HepG2 (cell line): ENCODE data around the gene TFE3. TPM values are rescaled to one million over a fixed set of nuclear protein-coding genes. Genes with fewer than 3 reads are reported as not detected.

Experiments
- ATAC-seq: fragments of 200-7000 bp; cut with Tn5 transposase; 3 replicates; pipeline ENCODE4 v1.9.1; 2020; ENCODE audit warnings: mild to moderate bottlenecking, moderate library complexity
- BruUV-seq: library from RNA; stranded (reverse); fragments of 400-500 nt; replicated peaks from 2 replicates; lab custom pipeline; 2021; lab: Mats Ljungman, UMichigan
- CTCF ChIA-PET: fragments of 300-600 bp; formaldehyde crosslinking; extraction: SDS; loops from one replicate; lab custom pipeline; 2021; ENCODE audit warnings: low total read pairs, inconsistent platforms, low intra/inter-chr PET ratio; lab: Yijun Ruan, JAX
- POLR2A ChIA-PET: fragments of 350-600 bp; sonication (Branson Sonifier 250); formaldehyde crosslinking; loops from one replicate; lab custom pipeline; 2020; ENCODE audit warnings: antibody characterized with exemption, inconsistent platforms; lab: Yijun Ruan, JAX
- DNase-seq: peaks from one replicate; pipeline ENCODE4 v3.0.0-alpha.2; 2015; ENCODE audit warnings: low spot score
- FAIRE-seq: peaks from 3 replicates; lab custom pipeline; 2011; peaks lifted over from hg19 to GRCh38; lab: Jason Lieb, UNC
- H2AFZ ChIP-seq: one replicate; pipeline ENCODE4 v1.6.1; 2011; ENCODE audit warnings: low read length, inconsistent platforms
- H3K27ac ChIP-seq: fragments of 300-600 bp; 3 replicates; pipeline ENCODE4 v1.8.0; 2011; ENCODE audit warnings: mixed run types, mild to moderate bottlenecking, mixed read lengths, low read length, inconsistent platforms; ENCODE audit not compliant: insufficient read depth; ENCODE audit errors: extremely low read length
- H3K27me3 ChIP-seq, 2 experiments: fragments of 200-600 bp in 1 of 2; 2 replicates in 1 of 2; 3 replicates in 1 of 2; pipeline versions ENCODE4 v1.6.0 to v1.8.0; 2011; ENCODE audit warnings: low read length in 2 of 2, mild to moderate bottlenecking in 2 of 2, moderate library complexity in 2 of 2, inconsistent platforms in 1 of 2; ENCODE audit not compliant: insufficient read depth in 2 of 2, control insufficient read depth in 1 of 2
- H3K36me3 ChIP-seq, 2 experiments: fragments of 200-600 bp in 1 of 2; replicated peaks in 1 of 2; 2 replicates in 1 of 2; 3 replicates in 1 of 2; pipeline versions ENCODE4 v1.5.1 to v1.8.0; 2011; ENCODE audit warnings: low read length in 2 of 2, inconsistent platforms in 1 of 2; ENCODE audit not compliant: insufficient read depth in 2 of 2, control insufficient read depth in 1 of 2
- H3K4me1 ChIP-seq: 2 replicates; pipeline ENCODE4 v1.5.1; 2012; ENCODE audit warnings: low read length, inconsistent platforms; ENCODE audit not compliant: insufficient read depth
- H3K4me2 ChIP-seq: 2 replicates; pipeline ENCODE4 v1.6.0; 2011; ENCODE audit warnings: low read depth, low read length, inconsistent platforms
- H3K4me3 ChIP-seq, 3 experiments: fragments of 200-600 bp in 1 of 3; sonication (generic), shearing (Covaris generic) in 1 of 3; replicated peaks in 1 of 3; 2 replicates each; pipeline ENCODE4 v1.5.1; 2011 to 2016; ENCODE audit warnings: low read length in 3 of 3, inconsistent platforms in 2 of 3, low read depth in 2 of 3, mild to moderate bottlenecking in 2 of 3, control low read depth in 1 of 3, mixed read lengths in 1 of 3; ENCODE audit not compliant: insufficient read depth in 1 of 3
- H3K79me2 ChIP-seq: one replicate; pipeline ENCODE4 v1.6.1; 2011; ENCODE audit warnings: low read length, inconsistent platforms; ENCODE audit not compliant: insufficient read depth
- H3K9ac ChIP-seq: 2 replicates; pipeline ENCODE4 v1.6.0; 2011; ENCODE audit warnings: mild to moderate bottlenecking, low read depth, low read length, inconsistent platforms; ENCODE audit not compliant: insufficient read depth
- H3K9me3 ChIP-seq: 2 replicates; pipeline ENCODE4 v1.5.1; 2012; ENCODE audit warnings: mild to moderate bottlenecking, low read length
- H4K20me1 ChIP-seq: 2 replicates; pipeline ENCODE4 v1.6.0; 2011; ENCODE audit warnings: inconsistent platforms, mild to moderate bottlenecking, low read length, moderate library complexity; ENCODE audit not compliant: insufficient read depth
- ARID5B ChIP-seq: IDR thresholded peaks from 2 replicates; pipeline ENCODE4 v1.4.0; 2020; ENCODE audit warnings: mild to moderate bottlenecking, missing genetic modification reagents
- FOSL2 ChIP-seq: sonication (generic); formaldehyde crosslinking; IDR thresholded peaks from 2 replicates; pipeline ENCODE4 v1.4.0; 2020; ENCODE audit warnings: missing genetic modification reagents
- HNRNPLL ChIP-seq: fragments of 200-400 bp; formaldehyde crosslinking; IDR thresholded peaks from 2 replicates; pipeline ENCODE4 v1.6.1; 2017; ENCODE audit warnings: mild to moderate bottlenecking, low read depth, low read length; ENCODE audit not compliant: poor library complexity, severe bottlenecking
- MTERF4 ChIP-seq: sonication (generic); formaldehyde crosslinking; IDR thresholded peaks from 2 replicates; pipeline ENCODE4 v1.8.0; 2023; ENCODE audit warnings: mild to moderate bottlenecking, missing genetic modification reagents
- MZF1 ChIP-seq: sonication (generic); formaldehyde crosslinking; IDR thresholded peaks from 2 replicates; pipeline ENCODE4 v1.8.1; 2023; ENCODE audit warnings: mild to moderate bottlenecking, missing genetic modification reagents, borderline replicate concordance
- PATZ1 ChIP-seq: sonication (generic); formaldehyde crosslinking; IDR thresholded peaks from 2 replicates; pipeline ENCODE4 v1.4.0; 2020; ENCODE audit warnings: missing genetic modification reagents
- SRSF9 ChIP-seq: fragments of 200-400 bp; formaldehyde crosslinking; IDR thresholded peaks from 2 replicates; pipeline ENCODE4 v1.6.1; 2018; ENCODE audit warnings: borderline replicate concordance, mild to moderate bottlenecking, low read depth, low read length; ENCODE audit not compliant: insufficient read depth, poor library complexity, severe bottlenecking
- TRIM24 ChIP-seq: sonication (generic); formaldehyde crosslinking; IDR thresholded peaks from 2 replicates; pipeline ENCODE4 v1.8.0; 2022; ENCODE audit warnings: mild to moderate bottlenecking, missing genetic modification reagents
- ZBTB49 ChIP-seq: sonication (generic); formaldehyde crosslinking; IDR thresholded peaks from 2 replicates; pipeline ENCODE4 v1.4.0; 2020; ENCODE audit warnings: missing genetic modification reagents, borderline replicate concordance
- ZFP91 ChIP-seq: sonication (generic); formaldehyde crosslinking; IDR thresholded peaks from 2 replicates; pipeline ENCODE4 v1.9.0; 2022; ENCODE audit warnings: missing genetic modification reagents, mild to moderate bottlenecking, borderline replicate concordance
- ZNF749 ChIP-seq: sonication (generic); formaldehyde crosslinking; IDR thresholded peaks from 2 replicates; pipeline ENCODE4 v1.8.0; 2022; ENCODE audit warnings: mild to moderate bottlenecking, missing genetic modification reagents, moderate library complexity, borderline replicate concordance
- ZNF83 ChIP-seq: sonication (generic); formaldehyde crosslinking; IDR thresholded peaks from 2 replicates; pipeline ENCODE4 v1.4.0; 2020; ENCODE audit warnings: missing genetic modification reagents, mild to moderate bottlenecking, borderline replicate concordance
- ZSCAN30 ChIP-seq: sonication (generic); formaldehyde crosslinking; IDR thresholded peaks from 2 replicates; pipeline ENCODE4 v1.5.0; 2020; ENCODE audit warnings: mild to moderate bottlenecking, missing genetic modification reagents
- in situ Hi-C: cut with HindIII; loops from 2 replicates; pipeline ENCODE4 v1.10.0; 2017; ENCODE audit warnings: low pct_unique_long_range_greater_than_20kb; ENCODE audit not compliant: extremely low pct_ligation_motif_present
- intact Hi-C: fragments of 100-400 bp; cut with micrococcal nuclease; formaldehyde crosslinking; loops from one replicate; pipeline ENCODE4 v1.10.0; 2022; ENCODE audit not compliant: unreplicated experiment
- polyA plus RNA-seq, 8 experiments: library from polyadenylated mRNA; depleted of rRNA in 3 of 8; stranded (reverse) in 7 of 8; unstranded in 1 of 8; fragments of >200 nt; fragmentation: Illumina TruSeq in 4 of 8; extraction: Trizol in 4 of 8; gene quantifications; 2 replicates each; pipeline versions ENCODE4 v1.2.1 to v1.2.3, GENCODE V29; 2011 to 2016; ENCODE audit warnings: low read depth in 4 of 8, missing spikeins in 1 of 8, mixed read lengths in 1 of 8; ENCODE audit not compliant: insufficient read depth in 1 of 8
- total RNA-seq, 5 experiments: library from RNA; depleted of rRNA; stranded (reverse); fragments of >200 nt; fragmentation: Illumina TruSeq; extraction: Trizol; gene quantifications; 2 replicates each; pipeline ENCODE4 v1.2.3, GENCODE V29; 2016; ENCODE audit warnings: low read depth in 1 of 5

The TFE3 gene
- total and polyA plus RNA-seq, 2 of the 13 experiments (the other 11 are each of a cell fraction or from before 2014, with no cell fraction given), result 8.3 to 12.3 TPM

- ChIA-PET POLR2A (no interaction called here), CTCF (no interaction called here)
- TF ChIP-seq SRSF9, result no peak
- TF ChIP-seq TRIM24 (CRISPR knock-in tag), result no peak
- no peak for TF ChIP-seq ARID5B
- TF ChIP-seq ZFP91, result no peak
- no peak for TF ChIP-seq FOSL2 (CRISPR knock-in tag)
- no peak for TF ChIP-seq ZNF749 (CRISPR knock-in tag)
- TF ChIP-seq MZF1 (CRISPR knock-in tag), result no peak
- no peak for TF ChIP-seq MTERF4
- TF ChIP-seq PATZ1 (CRISPR knock-in tag), result no peak
- TF ChIP-seq ZBTB49 (CRISPR knock-in tag), result no peak
- TF ChIP-seq HNRNPLL, result no peak
- no peak for TF ChIP-seq ZSCAN30
- no peak for TF ChIP-seq ZNF83 (CRISPR knock-in tag)
- Histone ChIP-seq H3K27ac (no peak overlapping the region), H3K4me1 (no peaks in the 10 kb centered on the region), H3K9me3 (no peaks in the 10 kb centered on the region), H3K36me3 (peaks cover 2 to 20% of the 10 kb centered on the region in 2 experiments; a peak in 2 of 5 replicates), H3K4me2 (no peak overlapping the region), H3K4me3 (no peak overlapping the region), H2AFZ (no peak overlapping the region), H4K20me1 (no peaks in the 10 kb centered on the region), H3K27me3 (no peaks in the 10 kb centered on the region), H3K79me2 (no peaks in the 10 kb centered on the region), H3K9ac (no peak overlapping the region)
- BruUV-seq, result no TSS peak
- in situ Hi-C loops, result no loop called here
- DNase-seq (no peak), ATAC-seq (no peak), FAIRE-seq (no peak)
- intact Hi-C loops, result no loop called here
Observed at GRCh38 chrX:48992341-48992740, 50.8 kb downstream of the TFE3 start.
